Hypothalamus (tissue), 51 donors: ENCODE results near the gene CTNNA1.
"Not testable (repeated sequence)": the region's sequence is repeated elsewhere in the genome, so short reads cannot be mapped to it uniquely, and the experiment has no call there.

ENCODE experiments used
- DNase-seq, 51 donors: peaks; one replicate each; lab custom pipeline; 2025; lab: John Stamatoyannopoulos, UW

CTNNA1 gene

DNA sequence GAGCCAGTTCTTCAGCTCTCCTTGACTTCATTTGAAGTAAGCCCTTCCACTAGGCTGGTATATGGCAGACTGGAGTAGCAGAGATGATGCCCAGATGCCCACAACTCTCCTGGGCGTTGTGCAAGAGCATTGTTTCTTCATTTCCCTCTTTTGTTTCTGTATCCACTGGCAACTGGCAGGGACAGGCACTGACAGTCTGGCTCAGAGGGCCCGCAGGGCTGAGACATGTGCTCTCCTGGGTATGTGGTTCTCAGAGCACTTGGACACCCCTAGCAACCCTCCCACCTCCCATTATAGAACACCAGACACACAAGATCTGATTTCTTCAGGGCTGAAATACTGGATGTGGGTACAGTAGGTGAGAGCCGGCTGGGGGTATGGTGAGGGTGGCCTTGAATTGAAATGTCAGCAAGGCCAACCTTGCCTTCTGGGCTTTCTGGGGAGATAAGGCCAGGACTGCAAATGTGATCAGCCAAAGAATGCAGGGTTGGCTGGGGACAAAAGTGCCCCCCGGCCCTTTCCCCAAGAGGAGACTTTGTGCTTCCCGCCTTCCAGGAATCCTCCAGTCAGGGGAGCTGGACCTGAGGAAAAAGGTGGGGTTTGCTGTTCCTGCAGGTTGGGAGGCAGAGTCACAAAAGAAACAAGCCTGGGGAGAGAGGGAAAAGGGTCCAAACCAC, 28.6 kb upstream of the CTNNA1 start:
- peak in 5 of 51 donors; percentile 3 to 19 (median 10) for DNase-seq

DNA sequence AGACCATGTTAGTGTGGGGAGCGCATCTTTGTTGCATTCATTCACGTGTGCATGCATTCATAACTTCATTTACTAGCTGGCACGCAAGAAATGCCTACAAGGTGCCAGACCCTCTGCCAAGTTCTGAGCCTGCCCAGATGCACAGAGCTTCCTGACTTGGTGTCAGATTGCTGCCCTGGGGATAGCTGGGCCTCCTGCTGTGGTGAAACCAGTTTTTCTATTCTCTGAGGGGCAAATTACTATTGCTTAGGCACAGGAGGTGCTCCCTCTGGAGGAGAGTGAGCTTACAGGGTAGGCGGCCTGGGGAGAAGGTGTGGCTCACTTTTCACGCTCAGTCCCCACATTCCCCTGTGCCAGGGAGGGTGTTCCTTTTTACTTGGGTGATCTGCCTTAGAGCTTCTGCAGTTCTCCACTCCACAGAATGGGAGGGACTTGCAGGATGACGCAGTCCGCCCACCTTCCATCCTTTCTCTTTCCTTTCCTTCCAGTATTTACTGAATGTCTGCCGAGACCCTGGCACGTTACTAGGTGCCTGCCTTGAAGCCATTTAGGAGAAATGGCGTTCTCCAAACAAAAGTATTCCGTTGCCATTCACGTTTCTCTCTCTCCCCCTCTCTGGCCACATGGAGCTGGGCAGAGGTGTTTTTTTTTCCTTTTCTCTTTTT, 27.9 kb upstream of the CTNNA1 start:
- DNase-seq, result peak in 3 of 51 donors; percentile 30 to 48 (median 46)

DNA sequence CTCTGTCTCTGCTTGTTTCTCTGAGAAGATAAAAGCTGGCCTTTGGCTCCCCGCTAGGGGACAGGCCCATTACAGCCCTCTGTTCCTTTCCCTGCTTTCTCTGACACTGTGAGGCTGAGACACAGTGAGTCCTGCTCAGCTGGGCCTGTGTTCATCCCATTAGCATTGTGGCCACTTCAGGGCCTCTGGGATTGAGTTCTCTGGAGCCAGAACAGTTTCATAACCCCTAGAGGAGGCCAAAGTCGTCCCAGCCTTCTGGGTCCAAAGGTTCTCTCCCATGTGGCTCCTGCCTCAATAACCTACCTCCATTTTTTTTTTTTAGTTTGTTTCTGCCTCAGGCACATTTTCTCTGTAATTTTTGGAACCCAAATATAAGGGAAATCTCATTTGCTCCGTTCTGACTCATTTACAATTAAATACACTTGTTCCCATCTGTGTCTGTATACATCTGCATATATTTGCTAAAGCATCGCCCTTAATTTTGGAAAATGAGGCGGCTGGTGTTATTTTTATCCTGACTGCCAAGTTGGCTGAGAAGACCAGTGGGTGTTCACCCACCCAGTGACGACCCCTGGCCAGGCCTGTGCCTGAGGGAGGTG, 27.3 kb upstream of the CTNNA1 start:
- DNase-seq, result peak in 5 of 51 donors; percentile 5 to 48 (median 8)

DNA sequence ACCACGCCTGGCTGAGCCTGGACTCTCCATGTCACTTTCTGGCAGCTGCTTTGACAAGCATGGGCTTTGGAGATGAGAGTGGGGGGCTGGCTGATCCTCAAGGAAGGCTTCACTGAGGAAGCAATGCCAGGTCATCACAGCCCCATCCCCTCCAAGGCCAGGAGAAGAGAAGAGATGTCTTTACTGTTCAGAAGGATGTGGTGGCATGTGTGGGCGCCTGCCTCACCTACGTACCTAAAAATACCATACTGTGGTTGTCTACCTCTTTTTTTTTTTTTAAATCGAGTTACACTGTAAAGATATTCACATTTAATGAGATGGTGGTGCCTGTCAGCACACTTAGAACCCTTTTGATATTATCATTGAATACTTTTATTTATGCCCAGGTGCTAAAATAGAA, 26.4 kb upstream of the CTNNA1 start:
- no peak for DNase-seq

DNA sequence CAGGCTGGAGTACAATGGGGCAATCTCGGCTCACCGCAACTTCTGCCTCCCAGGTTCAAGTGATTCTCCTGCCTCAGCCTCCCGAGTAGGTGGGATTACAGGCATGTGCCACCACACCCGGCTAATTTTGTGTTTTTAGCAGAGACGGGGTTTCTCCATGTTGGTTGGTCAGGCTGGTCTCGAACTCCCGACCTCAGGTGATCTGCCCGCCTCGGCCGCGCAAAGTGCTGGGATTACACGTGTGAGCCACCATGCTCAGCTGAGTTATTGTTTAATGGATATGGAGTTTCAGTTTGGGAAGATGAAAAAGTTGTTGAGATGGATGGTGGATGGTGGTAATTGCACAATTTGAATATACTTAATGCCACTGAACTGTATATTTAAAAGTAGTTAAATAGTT, 22.7 kb upstream of the CTNNA1 start:
- DNase-seq, result not testable (repeated sequence)

DNA sequence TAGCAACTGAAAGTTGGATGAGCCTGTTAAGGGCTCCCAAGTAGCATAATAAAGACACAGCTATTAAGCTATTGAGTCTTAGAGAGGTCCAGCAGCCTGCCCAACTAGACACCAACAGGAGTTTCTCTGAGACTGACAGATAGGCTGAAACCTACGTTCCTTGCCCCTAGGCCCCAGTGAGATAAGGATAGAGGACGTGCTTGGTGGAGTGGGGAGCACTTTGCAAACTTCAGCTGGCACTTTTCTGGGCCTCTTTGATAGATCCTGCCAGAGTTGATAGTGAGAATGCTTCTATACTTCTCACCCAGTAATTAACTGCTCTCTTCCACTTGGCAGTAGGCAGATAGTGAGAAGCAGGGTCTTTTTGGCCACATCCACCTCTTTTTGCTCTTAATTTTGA, 20.8 kb upstream of the CTNNA1 start:
- DNase-seq, result no peak

DNA sequence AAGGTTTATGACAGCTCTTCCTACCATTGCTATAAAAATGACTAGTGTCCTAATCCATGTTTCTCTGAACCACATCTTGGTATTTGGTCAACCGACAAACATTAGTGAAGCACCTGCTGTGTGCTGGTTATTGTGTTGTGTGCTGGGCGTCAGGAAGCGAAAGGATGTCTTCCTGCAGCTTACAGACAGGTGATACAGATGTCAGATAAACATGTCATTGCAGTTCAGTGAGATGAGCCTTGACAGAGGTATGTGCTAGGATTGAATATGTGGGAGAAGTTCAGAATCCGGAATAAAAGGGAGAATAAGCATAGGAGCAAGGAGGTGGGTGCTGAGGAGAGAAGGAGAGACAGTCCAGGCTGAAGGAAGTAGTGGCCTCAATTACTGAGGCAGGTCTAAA, 20.3 kb upstream of the CTNNA1 start:
- no peak for DNase-seq

DNA sequence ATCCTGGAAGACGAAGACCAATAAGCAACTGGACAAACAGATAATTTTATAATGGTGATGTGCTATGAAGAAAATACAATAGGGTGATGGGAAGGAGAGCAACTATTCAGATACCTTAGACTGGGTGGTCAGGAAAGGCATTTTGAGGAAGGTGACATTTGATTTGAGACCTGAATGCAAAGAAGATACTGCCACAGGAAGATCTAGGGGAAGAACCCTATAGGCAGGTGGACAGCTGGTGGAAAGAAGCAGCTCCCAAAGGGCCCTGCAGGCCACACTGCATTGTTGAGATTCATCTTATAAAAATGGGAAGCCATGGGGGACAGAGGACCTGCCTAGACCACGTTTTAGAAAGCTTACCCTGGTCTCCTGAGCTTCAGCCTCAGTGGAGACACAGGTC, 19.7 kb upstream of the CTNNA1 start:
- no peak for DNase-seq

DNA sequence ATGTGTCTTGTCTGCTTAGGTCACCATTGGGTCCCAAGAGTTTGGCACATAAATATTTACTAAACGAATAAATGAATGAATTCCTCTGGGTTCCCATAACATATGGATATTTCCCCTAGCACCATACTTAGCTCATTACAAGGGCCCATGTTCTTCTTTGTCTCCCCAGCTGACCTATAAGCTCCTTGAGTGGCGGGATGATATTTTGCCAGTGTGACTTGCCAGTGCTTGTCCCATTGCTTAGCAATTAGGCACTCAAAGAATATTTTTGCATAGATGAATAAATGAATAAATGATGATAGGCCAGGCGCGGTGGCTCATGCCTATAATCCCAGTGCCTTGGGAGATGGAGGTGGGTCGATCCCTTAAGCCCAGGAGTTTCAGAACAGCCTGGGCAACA, 16.9 kb upstream of the CTNNA1 start:
- DNase-seq, result no peak

DNA sequence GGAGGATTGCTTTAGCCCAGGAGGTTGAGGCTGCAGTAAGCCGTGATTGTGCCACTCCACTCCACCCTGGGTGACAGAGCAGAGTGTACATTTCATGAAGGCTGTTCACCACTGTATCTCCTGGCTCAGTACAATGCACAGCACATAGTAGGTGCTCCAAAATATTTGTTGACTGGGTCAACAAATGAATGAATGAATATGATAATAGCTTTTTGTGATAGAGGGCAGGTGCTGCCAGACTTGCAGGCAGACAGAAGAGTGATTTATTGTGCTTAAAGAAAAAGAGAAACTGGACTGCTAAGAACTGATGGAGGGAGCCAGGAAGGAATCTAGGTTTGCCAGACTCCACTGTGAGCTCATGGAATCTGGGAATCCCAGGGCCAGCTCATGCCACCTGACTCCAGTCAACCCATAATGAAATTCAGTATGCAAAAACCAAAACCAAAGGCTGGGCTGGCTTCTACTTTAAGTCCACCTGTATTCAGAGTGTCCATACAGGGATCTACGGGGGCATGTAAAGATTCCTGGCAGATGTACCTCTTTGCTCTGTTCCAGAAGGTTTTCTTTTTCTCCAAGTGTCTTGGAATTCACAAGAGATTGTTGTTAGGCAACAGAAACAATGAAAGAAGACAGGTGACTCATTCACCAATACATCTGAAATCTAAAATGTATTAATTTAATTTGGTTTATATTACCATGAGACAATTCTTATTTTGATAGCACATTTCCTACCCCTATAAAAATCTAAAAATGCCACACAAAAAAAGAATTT, 15.5 kb upstream of the CTNNA1 start:
- no peak for DNase-seq

DNA sequence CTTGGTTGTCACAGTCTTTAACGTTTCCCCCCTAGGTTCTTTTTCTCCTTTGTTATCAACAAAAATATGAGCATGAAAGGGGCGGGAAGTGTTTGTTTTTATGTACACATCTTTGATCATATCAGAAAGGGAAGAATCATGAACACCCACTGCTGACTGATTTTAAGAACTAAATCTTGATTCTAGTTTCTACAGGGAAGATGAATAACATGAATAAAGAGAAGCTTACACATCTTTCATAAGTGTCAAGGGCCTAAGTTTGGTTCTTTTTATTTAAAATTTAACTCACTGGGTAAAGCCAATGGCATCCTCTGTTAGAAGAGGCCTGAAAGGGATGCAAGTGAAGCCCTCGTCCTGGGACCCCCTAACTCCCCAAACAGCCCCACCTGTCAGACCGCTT, 14.8 kb upstream of the CTNNA1 start:
- no peak for DNase-seq

DNA sequence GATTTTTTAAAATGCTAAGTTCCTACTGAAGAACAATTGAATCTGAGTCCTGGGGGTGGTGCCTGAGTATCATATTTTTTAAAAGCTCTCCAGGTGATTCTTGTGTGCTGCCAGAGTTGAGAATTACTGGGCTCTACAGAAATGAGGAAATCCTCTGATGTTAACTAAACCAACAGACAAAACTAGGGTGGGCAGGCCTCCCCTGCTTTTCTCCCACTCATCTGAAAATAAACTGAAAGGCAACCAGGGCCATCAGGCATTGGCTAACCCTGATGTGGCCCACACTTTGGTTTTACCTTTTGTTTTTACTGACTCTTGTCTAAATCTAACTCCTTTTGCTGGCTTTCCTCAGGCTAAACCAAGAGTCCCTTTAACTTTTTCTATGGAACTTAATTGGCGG, 13.3 kb upstream of the CTNNA1 start:
- peak in 1 of 51 donors; percentile 18 for DNase-seq

DNA sequence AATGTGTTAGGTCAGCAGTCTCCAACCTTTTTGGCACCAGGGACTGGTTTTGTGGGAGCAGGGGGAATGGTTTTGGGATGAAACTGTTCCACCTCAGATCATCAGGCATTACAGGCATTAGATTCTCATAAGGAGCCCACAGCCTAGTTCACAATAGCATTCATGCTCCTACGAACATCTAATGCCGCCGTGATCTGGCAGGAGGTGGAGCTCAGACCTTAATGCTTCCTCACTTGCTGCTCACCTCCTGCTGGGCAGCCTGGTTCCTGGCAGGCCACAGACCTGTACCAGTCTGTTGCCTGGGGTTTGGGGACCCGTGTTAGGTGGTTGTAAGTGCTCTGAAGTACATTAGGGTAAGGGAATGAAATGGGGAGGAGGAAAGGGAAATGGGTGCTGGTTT, 9.7 kb upstream of the CTNNA1 start:
- DNase-seq, result no peak

DNA sequence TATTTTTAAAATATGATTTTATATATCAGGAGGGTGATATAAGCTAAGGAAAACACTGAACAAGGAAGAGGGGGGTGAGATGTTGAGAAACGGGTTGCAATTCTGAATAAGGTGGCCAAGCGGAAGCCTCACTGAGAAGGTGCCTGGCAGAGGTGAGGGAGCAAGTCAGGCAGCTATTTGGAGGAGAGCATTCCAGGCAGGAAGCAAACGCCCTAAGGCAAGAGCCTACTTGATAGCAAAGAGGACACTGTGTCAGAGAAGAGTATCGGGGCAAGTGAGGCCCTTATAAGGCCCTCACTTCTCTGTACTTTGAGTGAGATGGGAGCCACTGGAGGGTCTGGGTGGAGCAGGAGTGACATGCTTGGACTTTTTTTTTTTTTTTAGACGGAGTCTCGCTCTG, 8.0 kb upstream of the CTNNA1 start:
- DNase-seq, result no peak

DNA sequence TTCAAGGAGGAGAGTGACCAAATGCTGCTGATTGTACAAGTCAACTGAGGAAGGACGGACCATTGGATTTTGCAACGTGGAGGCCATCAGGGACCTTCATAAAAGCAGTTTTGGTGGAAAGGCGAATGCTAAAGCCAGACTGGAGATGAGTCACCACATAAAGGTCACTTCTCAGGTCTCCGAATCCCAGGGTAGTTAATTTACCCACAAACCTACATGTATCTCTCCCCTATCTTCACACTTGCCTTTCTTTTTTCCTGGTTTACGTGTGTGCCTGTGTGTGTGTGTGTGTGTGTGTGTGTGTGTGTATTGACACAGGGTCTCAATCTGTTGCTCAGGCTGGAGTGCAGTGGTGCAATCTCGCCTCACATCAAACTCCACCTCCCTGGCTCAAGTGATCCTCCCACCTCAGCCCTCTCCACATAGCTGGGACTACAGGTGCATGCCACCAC, 4.6 kb upstream of the CTNNA1 start:
- no peak for DNase-seq

DNA sequence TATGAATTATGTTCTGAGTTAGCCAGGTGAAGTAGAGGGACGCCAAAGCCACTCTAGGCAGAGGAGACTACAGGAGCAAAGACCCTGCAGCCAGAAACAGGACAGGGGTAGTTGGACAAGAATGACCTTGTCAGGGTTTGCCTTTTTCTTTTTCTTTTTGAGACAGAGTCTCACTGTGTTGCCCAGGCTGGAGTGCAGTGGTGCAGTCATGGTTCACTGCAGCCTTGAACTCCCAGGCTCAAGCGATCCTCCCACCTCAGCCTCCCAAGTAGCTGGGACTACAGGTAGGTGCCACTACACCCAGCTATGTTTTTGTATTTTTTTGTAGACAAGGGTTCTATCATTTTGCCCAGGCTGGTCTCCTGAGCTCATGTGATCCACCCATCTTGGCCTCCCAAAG, 1.9 kb upstream of the CTNNA1 start:
- not testable (repeated sequence) for DNase-seq

DNA sequence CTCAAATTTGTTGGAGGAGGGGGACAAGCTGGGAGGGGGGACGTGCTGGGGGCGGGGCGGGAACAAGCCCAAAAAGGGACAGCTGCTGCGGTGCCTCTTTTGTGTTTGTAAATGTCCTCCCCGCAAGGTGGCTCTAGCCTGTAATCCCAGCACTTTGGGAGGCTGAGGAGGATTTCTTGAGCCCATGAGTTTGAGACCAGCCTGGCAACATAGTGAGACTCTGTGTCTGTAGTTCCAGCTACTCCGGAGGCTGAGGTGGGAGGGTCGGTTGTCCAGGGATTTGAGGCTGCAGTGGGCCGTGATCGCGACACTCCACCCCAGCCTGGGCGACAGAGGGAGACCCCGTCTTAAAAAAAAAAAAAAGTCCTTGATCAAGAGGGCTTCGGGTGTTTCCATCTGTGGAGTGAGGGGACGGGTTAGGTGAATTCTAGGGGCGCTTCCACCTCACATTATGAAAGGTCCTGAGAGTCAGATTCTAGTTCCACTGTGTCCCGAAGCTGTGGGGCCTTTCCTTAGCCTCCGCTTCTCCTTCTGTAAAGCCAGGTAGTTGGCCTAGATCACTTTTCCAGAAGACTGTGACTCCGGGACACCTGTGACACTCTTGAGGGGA, 779 bp upstream of the CTNNA1 start:
- DNase-seq, result peak in 2 of 51 donors; percentile 11 to 13

DNA sequence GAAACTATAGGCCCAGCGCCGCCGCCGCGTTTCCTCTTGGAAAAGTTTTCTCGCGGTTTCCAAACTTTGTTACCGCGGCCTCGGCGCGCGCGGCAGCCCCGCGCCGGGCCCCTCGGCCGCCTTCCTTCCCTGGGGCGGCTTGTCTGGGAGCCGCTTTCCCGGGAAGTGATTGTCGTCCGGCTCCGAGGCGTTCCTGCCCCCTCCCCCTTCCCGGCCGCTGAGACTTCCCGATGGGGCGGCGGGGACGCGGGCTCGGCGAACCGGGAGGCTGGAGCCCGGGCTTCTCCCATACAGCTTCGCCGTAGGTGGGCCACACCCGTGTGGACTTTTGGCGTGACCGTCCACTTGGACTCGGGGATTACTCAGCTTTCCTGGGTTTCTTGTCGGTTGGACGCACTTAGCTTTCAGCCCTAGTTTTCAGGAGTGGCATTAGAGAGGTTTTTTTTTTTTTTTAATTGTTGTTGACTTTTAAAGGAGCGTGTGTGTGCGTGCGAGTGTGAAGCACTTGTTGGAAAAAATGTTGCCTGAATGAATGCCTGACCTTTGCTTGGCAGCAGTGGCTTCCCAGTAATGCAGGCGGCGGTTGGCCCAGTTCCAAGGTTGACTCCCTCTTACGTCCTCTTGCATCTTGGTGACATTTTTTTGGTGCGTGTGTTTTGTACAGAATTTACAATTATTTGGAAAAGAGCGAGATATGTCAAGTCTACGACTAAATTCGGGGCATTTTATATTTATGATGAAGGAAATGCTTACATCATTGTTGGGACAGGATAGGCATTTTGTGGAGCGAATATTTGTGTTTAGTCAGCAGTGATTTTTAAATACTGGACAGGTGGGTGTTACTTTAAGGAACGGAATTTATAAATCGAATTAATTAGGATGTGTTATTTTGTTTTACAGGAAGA, 821 bp downstream of the CTNNA1 start:
- peak in 46 of 51 donors; percentile 11 to 84 (median 52) for DNase-seq

DNA sequence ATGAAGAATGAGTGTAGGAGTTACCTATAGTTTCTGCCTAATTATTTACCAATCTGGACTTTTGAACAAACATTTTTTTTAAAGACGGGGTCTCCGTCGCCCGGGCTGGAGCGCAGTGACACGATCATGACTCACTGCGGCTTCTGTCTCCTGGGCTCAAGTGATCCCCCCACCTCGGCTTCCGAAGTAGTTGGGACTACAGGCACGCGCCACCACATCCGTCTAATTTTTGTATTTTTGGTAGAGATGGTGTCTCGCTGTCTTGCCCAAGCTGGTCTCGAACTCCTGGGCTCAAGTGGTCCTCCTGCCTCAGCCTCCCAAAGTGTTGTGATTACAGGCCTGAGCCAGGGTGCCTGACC, 1.5 kb downstream of the CTNNA1 start:
- DNase-seq, result no peak
